ENCODE data around the gene GALNT2.

GALNT2 gene

DNA sequence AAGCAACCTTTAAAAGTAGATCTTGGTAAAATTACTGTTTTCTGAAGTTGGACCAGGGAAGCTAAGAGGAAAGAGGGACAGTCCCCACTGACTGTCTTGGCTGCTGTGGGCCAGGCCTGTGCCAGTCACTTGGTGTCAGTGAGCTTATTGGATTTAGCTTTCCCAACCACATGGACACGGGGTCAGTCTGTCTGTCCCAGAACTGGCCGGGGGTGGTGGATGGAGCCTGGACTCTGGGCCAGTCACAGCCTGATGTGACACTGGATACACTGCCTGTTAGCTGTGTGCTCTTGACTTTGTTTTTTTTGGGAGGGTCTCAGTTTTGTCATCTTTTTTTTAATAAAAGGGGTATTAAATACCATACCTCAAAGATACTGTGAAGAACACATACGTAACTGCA, 96.7 kb downstream of the GALNT2 start:
- DNase-seq (ENCODE audit: low read depth in 2 of 2) = no peak

DNA sequence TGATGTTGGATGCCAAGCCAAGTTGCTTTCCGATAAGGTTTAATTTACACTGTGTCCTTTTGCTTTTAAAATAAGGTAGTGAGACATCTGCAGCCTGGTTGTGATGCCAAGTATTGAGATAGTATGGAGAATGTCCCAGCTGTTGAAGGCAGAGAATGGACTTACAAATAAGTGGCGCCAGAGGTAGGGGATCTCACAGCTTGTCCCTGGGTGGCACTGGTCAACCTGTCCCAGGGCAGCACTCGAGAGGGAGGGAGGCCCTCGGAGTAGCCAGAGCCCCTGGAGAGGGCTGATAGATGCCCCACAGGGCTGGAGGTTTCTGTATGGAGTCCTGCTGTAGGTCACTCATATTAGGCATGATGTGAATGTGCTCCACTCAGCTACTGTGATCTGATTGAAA, 98.5 kb downstream of the GALNT2 start:
- DNase-seq (ENCODE audit: low read depth in 2 of 2) = no peak

DNA sequence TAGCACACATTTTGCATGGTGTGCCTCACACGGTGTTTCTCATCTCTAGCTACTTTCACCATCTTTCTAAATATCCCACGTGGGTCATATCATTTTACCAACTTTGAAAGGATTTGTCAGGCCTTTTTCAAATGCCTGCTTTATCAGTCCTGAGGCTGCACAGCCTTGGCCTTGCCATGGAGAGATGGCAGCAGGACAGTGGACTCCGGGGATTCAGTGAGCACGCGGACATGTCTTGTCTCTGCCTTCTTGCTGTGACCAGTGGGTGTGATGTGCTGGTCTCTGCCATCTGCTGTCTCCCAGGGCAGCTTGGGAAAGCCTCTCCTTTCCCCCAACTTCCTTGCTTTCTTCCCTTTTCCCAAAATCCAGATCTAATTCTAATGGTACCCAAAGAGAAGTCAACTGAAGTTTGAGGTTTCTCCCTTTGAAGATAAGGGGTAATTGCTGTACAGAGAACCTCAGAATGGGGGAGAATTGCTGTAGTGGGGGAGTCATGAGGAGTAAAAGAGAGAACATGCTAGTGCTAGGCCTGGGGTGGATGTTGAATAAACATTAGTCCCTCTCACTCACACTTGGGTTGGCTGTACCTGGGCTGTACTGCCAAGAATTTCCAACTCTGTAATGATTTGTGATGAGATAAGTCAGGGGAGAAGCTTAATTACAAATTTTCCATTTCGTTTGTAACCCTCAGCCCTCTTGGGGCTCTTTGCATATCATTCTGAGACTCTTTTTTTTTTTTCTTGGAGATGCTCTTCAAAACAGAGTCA, 99.5 kb downstream of the GALNT2 start:
- no peak for DNase-seq (ENCODE audit: low read depth in 2 of 2)

DNA sequence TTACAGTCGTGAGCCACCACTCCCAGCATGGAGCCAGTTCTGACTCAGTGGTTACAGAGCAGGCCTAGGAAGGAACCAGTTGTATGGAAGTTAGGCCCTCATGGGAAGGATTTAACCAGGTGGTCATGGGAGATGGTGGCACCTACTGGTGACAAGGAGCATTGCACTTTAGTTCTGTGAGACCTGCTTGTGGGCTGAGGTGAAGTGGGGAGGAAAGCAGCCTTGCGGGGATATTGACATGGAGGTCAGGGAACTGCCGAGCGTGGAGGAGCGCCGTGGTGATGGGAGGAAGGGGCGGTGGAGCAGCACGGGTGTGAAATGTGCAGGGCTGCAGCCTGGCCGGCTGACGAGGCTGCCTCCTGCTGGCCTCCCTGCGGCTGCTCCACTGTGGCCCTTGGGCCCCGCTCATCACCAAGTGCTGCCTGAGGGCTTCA, 100.4 kb downstream of the GALNT2 start:
- DNase-seq (ENCODE audit: low read depth in 2 of 2) = no peak

DNA sequence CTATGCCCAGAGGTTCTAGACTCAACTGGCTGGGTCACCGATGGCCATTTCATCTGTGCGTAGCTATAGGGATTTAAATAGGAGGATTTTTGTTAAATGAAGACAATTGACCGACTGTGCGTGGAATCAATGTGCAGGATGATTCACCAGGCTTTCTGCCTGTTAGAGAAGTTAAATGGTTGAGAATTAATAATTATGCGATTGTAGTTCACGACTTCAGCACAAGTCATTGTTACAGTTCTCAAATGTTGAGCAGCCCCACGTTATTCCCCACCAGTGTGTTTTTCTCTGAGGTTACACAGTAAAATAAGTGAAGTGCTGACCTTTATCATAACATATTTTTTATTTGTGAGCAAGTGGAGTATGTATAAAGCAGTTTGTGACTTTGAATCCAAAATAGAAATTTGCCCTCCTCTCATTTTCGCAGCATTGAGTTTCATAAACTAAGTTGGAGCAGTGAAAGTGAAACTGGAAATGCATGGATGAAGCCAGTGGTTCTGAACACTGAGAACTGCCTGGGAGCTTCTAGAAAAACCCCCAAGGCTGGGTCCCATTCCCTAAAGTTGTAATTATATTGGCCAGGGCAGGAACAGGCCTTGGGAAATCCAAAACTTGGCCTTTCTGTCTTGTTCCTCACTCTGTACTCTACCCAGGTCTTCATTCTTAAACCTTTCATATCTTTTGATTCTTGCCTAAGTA, 102.6 kb downstream of the GALNT2 start:
- no peak for DNase-seq (ENCODE audit: low read depth in 2 of 2)

DNA sequence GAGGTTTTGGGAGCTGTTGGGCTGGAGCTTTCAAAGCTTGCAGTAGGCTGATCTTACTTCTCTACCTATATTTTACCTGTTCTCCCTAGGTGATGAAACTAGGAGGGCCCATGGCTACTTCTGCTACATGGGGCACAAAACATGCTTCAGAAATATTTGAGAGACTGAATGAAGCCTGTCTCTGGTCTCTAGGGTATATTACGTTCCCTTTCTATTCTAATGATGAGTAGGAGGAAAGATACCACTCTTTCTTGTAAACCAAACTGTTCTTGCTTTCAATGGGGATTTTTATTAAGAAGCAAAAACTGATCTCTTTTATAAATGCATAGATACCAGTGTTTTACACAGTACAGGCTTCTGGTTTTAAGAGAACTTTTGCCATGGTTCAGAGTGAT, 103.1 kb downstream of the GALNT2 start:
- DNase-seq (ENCODE audit: low read depth in 2 of 2) = no peak

DNA sequence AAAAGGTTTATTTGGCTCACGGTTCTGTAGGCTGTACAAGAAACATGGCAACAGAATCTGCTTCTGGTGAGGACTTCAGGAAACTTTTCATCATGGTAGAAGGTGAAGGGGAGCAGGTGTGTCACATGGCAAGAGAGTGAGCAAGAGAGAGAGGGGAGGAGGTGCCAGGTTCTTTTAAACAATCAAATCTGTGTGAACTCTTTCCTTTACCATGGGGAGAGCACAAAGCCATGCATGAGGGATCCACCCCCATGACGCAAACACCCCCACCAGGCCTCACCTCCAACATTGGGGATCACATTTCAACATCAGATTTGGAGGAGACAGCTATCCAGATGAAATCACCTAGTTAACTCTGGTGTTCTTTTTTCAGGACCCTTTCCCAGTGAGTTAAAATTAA, 103.6 kb downstream of the GALNT2 start:
- DNase-seq (ENCODE audit: low read depth in 2 of 2) = no peak

DNA sequence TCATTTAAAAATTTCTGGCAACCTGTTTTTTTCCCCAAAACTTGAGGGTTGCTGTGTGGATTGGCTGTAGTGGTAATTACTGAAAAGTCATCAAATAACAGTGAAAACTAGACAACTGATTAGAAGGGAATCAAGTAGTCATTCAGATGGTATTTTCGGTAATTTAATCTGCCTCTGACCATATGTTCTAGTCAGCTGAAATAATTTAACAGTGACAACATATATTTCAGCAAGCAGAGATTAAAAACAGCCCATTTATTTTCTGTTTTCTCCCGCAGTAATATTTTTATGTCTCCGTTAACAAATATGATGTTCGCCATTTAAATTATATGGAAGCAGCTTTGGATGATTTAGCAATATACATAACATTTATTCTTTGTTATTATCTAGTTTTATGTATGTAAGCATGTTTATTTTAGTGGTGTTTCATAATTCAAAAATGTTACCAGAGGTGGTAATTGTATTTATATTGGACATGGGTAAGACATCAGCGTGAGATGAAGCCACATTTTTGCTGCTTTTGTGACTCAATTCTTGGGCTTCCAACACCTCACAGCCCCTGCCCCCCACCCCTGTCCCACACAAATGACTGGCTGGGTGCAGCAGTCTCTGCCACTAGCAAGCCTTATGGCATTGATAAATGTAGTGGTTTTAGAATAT, 104.4 kb downstream of the GALNT2 start:
- peak; percentile 71 for DNase-seq (ENCODE audit: low read depth in 2 of 2)

DNA sequence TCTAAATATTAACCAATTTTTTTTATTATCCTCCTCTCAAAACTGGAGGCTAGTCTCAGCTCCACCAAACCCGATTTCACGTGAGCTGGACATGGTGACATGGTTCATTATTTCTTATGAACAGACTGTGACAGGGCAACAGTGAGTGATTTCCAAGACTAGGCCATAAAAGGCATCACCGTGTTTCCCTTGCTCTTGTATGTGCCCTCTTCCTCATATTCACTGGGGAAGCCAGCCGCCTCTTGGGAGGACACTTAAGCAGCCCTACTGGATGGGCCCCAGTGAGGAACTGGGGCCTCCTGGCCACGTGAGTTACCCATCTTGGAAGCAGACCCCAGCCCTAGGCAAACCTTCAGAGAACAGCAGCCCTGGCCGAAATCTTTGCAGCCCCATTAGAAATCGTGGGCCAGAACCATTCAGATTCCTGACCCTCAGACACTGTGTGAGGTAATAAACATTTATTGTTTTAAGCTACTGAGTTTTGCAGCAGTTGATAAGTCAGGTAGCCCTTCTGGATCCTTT, 105.0 kb downstream of the GALNT2 start:
- DNase-seq (ENCODE audit: low read depth in 2 of 2) = no peak

DNA sequence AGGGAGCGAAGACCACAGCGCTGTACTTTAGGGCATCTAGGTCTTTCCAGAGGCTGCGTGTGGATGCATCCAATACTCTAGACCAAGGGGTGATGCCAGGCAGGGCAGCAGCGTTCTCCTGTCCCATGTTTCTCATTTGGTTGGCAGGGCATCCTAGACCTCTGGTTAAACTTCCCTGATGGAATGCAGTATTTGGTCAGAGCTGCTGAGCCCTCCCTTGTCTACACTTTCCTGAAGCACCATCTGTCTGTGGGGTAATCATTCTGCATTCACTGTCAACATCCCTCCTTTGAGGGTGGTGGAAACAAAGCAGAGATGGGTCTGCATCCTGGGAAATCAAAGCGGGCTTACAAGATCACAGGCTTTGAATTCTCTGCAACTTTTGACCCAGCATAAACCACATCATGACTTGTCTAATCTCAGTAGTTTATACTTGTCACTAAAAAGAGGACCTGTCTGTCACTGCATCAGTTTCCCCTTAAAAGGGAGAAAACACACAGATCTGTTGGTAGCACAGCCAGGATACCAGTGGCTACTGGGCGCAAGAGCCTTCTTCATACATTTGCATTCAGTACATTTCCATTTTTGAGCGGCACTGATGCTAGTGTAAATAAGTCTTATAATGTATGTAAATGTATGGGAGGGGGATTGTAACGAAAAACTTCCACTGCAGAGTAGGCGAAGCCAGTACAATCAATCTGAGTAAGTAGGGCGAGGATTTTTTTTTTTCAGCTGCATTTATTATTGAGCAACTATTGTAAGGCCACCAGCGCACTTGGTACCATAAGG, 106.3 kb downstream of the GALNT2 start:
- no peak for DNase-seq (ENCODE audit: low read depth in 2 of 2)

DNA sequence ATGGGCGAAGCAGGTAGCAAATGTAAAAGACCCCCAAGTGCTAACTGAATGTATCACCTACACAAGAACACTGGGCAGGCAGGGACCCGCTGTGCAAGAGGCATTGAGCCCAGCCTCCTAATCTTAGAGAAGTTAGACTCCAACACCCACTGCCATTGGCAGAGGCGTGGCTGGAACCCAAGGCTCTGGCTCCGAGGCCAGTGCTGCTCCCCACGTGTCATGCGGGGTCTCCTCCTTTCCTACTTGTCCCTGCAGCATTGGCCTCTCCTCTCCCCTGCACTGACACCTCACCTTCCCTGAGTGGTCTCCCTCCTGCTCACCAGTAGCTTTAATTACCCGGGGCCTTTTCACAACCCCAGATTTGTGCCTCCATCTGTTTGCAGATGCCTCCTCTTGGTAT, 107.0 kb downstream of the GALNT2 start:
- DNase-seq (ENCODE audit: low read depth in 2 of 2) = no peak

DNA sequence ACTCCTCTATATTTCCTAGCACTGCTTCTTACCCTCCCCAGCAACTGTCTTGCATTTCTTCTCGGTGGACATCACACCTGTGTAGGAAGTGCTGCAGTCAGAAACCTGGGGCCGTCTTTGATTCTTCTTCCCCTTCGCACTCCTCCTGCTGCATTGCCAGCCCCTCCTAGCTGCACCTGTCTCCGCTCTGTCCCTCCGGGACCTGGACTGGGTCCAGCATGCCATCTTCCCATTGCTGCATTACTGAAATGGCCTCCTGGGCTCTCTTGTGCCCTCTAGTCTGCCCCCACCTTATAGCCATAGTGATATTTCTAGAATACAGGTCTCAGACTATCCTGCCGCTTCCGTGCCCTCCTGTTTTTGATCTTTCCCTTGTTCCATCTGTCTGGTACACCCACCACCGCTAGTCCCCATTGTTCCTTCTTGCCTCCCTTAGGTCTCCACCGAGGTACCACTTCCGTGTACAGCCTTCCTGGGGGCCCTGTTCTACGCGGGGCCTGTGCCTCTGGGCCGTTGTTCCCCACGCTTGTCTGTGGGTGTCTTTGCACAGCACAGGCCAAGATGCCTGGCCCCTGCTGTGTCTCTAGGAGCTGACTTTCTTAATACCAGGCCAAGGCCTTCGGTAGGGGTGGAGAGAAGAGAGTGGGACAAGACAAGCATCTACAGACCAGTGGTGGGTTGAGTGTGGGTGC, 107.6 kb downstream of the GALNT2 start:
- DNase-seq (ENCODE audit: low read depth in 2 of 2) = no peak

DNA sequence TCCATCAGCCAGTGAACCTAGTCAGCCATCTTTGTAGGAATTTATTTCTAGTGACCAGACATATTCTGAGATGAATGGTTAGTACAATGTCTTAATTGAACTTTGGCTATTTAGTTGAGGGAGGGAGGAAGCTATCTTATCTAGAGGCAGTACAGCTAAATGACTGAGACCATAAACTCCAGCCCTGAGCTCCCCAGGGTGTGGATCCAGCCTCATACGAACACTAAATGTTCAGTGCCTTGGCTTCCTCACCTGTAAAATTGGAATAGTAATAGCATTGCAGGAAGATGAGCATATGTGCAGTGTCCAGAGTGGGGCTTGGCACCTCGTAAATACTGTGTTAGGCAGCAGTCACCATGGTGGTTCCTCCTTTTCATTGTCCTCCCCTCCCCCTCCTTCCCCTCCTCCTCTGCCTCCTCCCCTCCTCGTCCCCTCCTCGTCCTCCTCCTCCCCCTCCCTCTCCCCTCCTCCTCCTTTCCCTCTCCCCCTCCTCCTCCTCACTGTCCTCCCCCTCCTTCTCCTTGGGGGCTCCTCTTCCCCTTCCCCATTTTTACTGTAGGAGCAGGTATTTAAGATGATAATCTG, 108.2 kb downstream of the GALNT2 start:
- DNase-seq (ENCODE audit: low read depth in 2 of 2) = no peak

DNA sequence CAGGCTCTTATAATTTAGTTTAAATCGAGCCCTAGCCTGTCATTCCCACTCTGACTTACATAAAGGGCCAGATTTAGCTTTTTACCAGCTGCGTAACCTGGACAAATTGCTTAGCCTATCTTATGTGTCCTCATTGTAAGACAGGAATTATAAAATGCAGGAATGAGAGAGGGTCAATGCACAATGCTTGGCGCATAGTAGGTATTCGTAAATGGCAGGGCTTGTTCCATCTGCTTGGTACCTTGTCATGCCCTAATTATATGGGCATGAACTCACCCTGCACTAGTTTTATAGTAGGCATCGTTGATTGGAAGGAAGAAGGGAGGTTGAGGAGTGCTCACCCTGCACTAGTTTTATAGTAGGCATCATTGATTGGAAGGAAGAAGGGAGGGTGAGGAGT, 108.8 kb downstream of the GALNT2 start:
- no peak for DNase-seq (ENCODE audit: low read depth in 2 of 2)

DNA sequence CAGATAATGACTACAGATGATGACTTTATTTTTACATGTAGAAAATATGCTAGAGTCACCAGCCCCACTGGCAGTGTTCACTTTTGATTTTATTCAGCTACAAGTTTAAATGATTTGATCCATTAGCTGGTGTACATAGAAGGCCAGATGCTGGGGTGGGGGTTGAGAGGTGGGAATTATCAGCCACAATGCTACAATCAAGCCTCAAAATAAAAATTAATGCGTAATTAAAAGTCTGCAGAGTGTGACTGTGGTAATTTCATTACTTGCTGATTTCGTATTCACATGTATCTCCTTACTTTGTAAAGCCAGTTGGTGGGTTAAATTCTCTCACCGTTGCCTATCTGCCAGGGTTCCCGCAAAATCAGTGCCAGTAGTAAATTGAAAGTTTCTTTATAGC, 109.3 kb downstream of the GALNT2 start:
- DNase-seq (ENCODE audit: low read depth in 2 of 2) = no peak

DNA sequence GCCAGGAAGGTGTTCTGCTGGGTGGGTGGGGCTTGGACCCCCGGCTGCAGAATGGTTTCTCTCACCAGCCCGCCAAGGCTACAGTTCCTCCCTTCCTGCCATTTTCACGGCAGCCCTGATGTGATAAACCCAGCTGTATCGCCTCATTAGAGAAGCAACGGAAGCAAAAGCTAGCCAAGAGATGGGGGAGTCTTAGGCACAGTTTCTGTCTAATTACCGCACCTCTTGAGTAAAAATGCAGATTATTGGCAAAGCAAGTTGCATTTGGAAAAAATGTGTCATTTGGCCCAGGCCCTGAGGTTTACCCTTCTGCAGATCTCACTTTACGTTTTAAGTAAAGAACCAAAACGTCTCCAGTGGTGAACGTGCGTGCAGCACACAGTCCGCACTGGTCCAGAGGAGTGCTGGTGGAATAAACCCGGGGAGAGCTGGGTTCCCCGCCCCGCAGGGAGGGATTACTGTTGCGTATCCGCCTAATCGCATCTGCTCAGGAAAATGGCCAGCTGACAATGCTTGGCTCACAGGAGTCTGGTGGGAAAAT, 109.9 kb downstream of the GALNT2 start:
- DNase-seq (ENCODE audit: low read depth in 2 of 2) = no peak

DNA sequence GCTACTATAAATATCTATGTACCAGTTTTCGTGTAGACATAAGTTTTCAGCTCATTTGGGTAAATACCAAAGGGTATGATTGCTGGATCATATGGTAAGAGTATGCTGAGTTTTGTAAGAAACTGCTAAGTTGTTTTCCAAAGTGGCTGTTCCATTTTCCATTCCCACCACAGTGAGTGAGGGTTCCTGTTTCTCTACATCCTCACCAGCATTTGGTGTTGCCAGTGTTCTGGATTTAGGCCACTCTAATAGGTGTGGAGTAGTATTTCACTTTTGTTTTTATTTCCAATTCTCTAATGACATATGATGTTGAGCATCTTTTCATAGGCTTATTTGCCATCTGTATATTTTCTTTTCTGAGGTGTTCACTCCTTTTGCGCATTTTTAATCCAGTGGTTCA, 112.2 kb downstream of the GALNT2 start:
- DNase-seq (ENCODE audit: low read depth in 2 of 2) = no peak

DNA sequence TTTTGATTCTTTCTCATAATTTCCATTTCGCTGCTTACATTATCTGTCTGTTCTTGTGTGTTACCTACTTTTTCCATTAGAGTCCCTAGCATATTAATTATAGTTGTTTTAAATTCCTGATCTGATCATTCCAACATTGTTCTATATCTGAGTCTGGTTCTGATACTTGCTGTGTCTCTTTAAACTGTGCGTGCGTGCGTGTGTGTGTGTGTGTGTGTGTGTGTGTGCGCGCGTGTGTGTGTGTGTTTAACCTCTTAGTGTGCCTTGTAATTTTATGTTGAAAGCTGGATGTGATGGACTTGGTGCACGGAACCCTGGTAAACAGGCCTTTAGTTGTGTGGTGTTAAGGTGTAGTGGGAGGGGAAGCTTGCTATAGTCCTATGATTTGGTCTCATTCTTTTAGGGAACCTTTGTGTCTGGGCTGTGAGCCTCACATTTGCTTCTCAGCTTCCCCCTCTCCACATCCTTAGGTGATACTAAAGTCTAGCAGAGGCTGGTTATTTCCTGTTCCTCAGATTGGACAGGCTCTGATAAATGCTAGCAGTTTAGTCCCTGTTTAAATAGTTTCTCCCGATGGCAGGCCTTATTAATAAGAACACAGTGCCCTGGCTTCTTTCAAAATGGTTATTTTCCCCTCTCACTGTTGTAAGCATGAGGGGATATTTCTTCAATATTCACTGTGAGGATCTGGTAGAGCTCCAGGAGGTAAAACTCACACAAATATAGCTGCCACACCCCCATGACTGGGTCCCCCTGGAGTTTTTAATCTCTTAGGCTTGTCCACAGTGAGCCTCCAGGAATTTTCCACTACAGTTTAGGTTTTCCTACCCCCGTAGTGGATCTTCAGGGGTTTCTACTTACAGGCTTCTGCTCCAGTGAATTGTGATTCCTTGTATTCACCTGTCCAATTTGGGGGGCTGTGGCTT, 118.3 kb downstream of the GALNT2 start:
- no peak for DNase-seq (ENCODE audit: low read depth in 2 of 2)

Measured in fibroblast of skin of left quadriceps (primary cell).